ENCODE results near the gene ONECUT3. TPM values are rescaled to one million over a fixed set of nuclear protein-coding genes. Genes with fewer than 3 reads are reported as not detected.

The ONECUT3 gene
- total RNA-seq, 1 experiment from 2014 or later, result 0.04 TPM

DNA sequence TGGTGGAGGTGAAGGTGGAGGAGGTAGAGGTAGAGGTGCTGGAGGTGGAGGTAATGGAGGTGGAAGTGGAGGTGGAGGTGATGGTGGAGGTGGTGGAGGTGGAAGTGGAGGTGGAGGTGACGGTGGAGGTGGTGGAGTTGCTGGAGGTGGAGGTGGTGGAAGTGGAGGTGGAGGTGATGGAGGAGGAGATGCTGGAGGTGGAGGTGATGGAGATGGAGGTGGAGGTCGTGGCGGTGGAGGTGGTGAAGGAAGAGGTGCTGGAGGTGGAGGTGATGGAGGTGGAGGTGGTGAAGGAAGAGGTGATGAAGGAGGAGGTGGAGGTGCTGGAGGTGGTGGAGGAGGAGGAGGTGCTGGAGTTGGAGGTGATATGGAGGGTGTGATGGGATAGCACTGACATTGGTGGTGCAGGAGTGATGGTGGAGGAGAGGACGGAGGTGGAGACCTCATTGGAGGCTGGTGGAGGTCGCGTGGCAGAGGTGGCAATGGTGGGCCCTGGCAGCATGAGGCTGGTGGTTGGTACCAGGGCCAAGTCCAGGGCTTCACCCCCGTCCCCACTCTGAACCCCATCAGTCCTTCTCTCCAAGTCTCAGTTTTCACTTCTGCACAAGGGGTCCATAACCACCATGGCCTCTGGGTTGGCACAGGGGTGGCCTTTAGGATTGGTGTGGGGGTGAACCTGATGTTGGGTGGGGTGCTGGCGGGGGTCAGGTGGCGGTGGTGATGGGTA lies 15.8 kb downstream of the ONECUT3 start (continued):
- TF ChIP-seq, protein P1, sequence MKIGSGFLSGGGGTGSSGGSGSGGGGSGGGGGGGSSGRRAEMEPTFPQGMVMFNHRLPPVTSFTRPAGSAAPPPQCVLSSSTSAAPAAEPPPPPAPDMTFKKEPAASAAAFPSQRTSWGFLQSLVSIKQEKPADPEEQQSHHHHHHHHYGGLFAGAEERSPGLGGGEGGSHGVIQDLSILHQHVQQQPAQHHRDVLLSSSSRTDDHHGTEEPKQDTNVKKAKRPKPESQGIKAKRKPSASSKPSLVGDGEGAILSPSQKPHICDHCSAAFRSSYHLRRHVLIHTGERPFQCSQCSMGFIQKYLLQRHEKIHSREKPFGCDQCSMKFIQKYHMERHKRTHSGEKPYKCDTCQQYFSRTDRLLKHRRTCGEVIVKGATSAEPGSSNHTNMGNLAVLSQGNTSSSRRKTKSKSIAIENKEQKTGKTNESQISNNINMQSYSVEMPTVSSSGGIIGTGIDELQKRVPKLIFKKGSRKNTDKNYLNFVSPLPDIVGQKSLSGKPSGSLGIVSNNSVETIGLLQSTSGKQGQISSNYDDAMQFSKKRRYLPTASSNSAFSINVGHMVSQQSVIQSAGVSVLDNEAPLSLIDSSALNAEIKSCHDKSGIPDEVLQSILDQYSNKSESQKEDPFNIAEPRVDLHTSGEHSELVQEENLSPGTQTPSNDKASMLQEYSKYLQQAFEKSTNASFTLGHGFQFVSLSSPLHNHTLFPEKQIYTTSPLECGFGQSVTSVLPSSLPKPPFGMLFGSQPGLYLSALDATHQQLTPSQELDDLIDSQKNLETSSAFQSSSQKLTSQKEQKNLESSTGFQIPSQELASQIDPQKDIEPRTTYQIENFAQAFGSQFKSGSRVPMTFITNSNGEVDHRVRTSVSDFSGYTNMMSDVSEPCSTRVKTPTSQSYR (CRISPR knock-in tag; IDR thresholded peaks at IDR 0.05), result no peak
- TF ChIP-seq, protein P2, sequence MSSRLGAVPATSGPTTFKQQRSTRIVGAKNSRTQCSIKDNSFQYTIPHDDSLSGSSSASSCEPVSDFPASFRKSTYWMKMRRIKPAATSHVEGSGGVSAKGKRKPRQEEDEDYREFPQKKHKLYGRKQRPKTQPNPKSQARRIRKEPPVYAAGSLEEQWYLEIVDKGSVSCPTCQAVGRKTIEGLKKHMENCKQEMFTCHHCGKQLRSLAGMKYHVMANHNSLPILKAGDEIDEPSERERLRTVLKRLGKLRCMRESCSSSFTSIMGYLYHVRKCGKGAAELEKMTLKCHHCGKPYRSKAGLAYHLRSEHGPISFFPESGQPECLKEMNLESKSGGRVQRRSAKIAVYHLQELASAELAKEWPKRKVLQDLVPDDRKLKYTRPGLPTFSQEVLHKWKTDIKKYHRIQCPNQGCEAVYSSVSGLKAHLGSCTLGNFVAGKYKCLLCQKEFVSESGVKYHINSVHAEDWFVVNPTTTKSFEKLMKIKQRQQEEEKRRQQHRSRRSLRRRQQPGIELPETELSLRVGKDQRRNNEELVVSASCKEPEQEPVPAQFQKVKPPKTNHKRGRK (CRISPR knock-in tag; IDR thresholded peaks at IDR 0.05; ENCODE audit: borderline replicate concordance), result no peak
- TF ChIP-seq, protein P3, sequence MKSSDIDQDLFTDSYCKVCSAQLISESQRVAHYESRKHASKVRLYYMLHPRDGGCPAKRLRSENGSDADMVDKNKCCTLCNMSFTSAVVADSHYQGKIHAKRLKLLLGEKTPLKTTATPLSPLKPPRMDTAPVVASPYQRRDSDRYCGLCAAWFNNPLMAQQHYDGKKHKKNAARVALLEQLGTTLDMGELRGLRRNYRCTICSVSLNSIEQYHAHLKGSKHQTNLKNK (CRISPR knock-in tag; IDR thresholded peaks at IDR 0.05), result no peak
- TF ChIP-seq, protein P4, sequence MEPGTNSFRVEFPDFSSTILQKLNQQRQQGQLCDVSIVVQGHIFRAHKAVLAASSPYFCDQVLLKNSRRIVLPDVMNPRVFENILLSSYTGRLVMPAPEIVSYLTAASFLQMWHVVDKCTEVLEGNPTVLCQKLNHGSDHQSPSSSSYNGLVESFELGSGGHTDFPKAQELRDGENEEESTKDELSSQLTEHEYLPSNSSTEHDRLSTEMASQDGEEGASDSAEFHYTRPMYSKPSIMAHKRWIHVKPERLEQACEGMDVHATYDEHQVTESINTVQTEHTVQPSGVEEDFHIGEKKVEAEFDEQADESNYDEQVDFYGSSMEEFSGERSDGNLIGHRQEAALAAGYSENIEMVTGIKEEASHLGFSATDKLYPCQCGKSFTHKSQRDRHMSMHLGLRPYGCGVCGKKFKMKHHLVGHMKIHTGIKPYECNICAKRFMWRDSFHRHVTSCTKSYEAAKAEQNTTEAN (CRISPR knock-in tag; IDR thresholded peaks at IDR 0.05), result no peak
- TF ChIP-seq JAZF1 (CRISPR knock-in tag; IDR thresholded peaks at IDR 0.05) (no peak), NR3C1 (CRISPR knock-in tag; conservative IDR thresholded peaks at IDR 0.05; ENCODE audit: low read depth) (no peak), SMAD3 (CRISPR knock-in tag; IDR thresholded peaks at IDR 0.05; ENCODE audit: borderline replicate concordance) (no peak)

DNA sequence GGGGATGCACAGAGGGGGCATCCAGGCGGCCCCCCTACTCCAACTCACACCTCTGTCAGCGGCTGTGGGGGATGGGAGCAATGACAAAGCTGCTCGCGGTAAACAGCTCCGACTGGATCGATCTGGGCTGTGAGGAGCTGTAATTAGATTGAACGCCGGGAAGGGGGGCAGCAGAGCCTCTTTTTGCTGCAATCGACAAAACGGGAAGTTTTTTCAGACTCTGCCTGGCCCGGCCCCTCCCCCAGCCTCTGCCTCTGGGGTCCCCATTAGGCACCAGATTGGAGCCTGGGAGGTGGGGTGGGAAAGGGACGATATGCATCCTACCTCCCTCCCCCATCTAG lies 16.3 kb downstream of the ONECUT3 start:
- Mint-ChIP-seq H3K4me1 (0 out of 2 replicates have a peak, but pooled peaks cover 5% of the 10 kb centered on the region), H3K36me3 (peaks cover 11% of the 10 kb centered on the region), H3K27ac (no peak overlapping the region), H3K27me3 (ENCODE audit: low read depth) (peaks cover 99% of the 10 kb centered on the region), H3K9me3 (peaks cover 17% of the 10 kb centered on the region), H3K4me3 (no peak overlapping the region)
- DNase-seq (ENCODE audit: low spot score) (no peak), ATAC-seq (no peak; the same call in 1 of the 2 replicates)
- CTCF ChIA-PET, result interaction anchor here (1.0 to 2.8 kb wide), 10 partner anchors 9 to 224 kb away, joined by 3 to 22 read pairs (median 5); no protein-coding TSS in a partner anchor
- POLR2A ChIA-PET, result interaction anchor here (0.5 kb wide), 1 partner anchor 422 kb away, joined by 4 read pairs; no protein-coding TSS in a partner anchor
- no peak for TF ChIP-seq TP53 (CRISPR knock-in tag; IDR thresholded peaks at IDR 0.05)
- TF ChIP-seq, protein P5, sequence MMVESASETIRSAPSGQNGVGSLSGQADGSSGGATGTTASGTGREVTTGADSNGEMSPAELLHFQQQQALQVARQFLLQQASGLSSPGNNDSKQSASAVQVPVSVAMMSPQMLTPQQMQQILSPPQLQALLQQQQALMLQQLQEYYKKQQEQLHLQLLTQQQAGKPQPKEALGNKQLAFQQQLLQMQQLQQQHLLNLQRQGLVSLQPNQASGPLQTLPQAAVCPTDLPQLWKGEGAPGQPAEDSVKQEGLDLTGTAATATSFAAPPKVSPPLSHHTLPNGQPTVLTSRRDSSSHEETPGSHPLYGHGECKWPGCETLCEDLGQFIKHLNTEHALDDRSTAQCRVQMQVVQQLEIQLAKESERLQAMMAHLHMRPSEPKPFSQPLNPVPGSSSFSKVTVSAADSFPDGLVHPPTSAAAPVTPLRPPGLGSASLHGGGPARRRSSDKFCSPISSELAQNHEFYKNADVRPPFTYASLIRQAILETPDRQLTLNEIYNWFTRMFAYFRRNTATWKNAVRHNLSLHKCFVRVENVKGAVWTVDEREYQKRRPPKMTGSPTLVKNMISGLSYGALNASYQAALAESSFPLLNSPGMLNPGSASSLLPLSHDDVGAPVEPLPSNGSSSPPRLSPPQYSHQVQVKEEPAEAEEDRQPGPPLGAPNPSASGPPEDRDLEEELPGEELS (CRISPR knock-in tag; IDR thresholded peaks at IDR 0.05), result no peak
- TF ChIP-seq, protein P6, sequence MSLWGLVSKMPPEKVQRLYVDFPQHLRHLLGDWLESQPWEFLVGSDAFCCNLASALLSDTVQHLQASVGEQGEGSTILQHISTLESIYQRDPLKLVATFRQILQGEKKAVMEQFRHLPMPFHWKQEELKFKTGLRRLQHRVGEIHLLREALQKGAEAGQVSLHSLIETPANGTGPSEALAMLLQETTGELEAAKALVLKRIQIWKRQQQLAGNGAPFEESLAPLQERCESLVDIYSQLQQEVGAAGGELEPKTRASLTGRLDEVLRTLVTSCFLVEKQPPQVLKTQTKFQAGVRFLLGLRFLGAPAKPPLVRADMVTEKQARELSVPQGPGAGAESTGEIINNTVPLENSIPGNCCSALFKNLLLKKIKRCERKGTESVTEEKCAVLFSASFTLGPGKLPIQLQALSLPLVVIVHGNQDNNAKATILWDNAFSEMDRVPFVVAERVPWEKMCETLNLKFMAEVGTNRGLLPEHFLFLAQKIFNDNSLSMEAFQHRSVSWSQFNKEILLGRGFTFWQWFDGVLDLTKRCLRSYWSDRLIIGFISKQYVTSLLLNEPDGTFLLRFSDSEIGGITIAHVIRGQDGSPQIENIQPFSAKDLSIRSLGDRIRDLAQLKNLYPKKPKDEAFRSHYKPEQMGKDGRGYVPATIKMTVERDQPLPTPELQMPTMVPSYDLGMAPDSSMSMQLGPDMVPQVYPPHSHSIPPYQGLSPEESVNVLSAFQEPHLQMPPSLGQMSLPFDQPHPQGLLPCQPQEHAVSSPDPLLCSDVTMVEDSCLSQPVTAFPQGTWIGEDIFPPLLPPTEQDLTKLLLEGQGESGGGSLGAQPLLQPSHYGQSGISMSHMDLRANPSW (CRISPR knock-in tag; conservative IDR thresholded peaks at IDR 0.05; ENCODE audit: low read depth), result no peak
- TF ChIP-seq, protein P3 (CRISPR knock-in tag; IDR thresholded peaks at IDR 0.05), result no peak
- TF ChIP-seq RORB (CRISPR knock-in tag; IDR thresholded peaks at IDR 0.05), result no peak
- TF ChIP-seq, protein P7, sequence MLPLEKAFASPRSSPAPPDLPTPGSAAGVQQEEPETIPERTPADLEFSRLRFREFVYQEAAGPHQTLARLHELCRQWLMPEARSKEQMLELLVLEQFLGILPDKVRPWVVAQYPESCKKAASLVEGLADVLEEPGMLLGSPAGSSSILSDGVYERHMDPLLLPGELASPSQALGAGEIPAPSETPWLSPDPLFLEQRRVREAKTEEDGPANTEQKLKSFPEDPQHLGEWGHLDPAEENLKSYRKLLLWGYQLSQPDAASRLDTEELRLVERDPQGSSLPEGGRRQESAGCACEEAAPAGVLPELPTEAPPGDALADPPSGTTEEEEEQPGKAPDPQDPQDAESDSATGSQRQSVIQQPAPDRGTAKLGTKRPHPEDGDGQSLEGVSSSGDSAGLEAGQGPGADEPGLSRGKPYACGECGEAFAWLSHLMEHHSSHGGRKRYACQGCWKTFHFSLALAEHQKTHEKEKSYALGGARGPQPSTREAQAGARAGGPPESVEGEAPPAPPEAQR (CRISPR knock-in tag; IDR thresholded peaks at IDR 0.05), result no peak
- TF ChIP-seq, protein P8, sequence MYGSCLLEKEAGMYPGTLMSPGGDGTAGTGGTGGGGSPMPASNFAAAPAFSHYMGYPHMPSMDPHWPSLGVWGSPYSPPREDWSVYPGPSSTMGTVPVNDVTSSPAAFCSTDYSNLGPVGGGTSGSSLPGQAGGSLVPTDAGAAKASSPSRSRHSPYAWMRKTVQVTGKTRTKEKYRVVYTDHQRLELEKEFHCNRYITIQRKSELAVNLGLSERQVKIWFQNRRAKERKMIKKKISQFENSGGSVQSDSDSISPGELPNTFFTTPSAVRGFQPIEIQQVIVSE (CRISPR knock-in tag; IDR thresholded peaks at IDR 0.05; ENCODE audit: borderline replicate concordance), result no peak
- TF ChIP-seq ELF4 (CRISPR knock-in tag; IDR thresholded peaks at IDR 0.05; ENCODE audit: low read depth), result no peak
- no peak for TF ChIP-seq MYBL2 (CRISPR knock-in tag; IDR thresholded peaks at IDR 0.05)
- TF ChIP-seq, protein P9, sequence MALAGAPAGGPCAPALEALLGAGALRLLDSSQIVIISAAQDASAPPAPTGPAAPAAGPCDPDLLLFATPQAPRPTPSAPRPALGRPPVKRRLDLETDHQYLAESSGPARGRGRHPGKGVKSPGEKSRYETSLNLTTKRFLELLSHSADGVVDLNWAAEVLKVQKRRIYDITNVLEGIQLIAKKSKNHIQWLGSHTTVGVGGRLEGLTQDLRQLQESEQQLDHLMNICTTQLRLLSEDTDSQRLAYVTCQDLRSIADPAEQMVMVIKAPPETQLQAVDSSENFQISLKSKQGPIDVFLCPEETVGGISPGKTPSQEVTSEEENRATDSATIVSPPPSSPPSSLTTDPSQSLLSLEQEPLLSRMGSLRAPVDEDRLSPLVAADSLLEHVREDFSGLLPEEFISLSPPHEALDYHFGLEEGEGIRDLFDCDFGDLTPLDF (CRISPR knock-in tag; IDR thresholded peaks at IDR 0.05), result no peak

All from WTC11 (cell line).